HG03354 (cell line): ENCODE results near the gene CSRP3.

Experiments
- ATAC-seq: cut with Tn5 transposase; IDR thresholded peaks from one replicate; pipeline ENCODE4 v1.9.1; 2021; ENCODE audit warnings: mild to moderate bottlenecking; ENCODE audit not compliant: unreplicated experiment, poor library complexity, severe bottlenecking

CSRP3 gene

GRCh38 chr11:19191530-19192169 lies 10.1 kb downstream of the CSRP3 start:
- no peak for ATAC-seq

- no peak for ATAC-seq
These were observed 13.9 kb downstream of the CSRP3 start for GRCh38 chr11:19187833-19188258.

GRCh38 chr11:19187114-19187832 lies 14.5 kb downstream of the CSRP3 start:
- no peak for ATAC-seq

DNA sequence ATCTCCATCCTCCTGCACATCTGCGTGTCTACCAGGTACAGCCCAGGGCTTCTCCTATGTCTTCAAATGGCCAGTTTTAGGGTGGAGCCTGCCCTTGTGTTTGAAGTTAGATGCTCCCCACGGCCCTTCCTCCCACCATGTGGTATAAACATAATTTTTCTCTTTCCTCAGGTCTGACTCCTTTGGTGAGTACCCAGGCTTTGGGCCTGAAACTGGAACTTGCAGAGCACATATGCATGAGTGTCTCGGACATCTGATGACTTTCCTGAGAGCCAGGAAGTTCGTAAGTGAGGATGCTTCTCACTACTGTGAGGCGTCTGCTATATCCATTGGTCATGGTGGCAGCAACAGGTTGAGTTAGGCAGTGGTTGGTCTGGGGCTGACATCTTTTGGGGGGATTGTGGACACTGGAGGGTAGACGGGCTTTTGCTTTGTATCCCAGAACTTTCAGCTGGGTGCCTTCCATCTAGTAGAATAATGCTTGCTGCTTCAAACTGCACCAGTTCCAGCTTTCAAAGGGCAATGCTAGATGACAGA lies 16.2 kb downstream of the CSRP3 start:
- ATAC-seq, result no peak

- no peak for ATAC-seq
These were observed 16.7 kb downstream of the CSRP3 start for GRCh38 chr11:19185036-19185435.

DNA sequence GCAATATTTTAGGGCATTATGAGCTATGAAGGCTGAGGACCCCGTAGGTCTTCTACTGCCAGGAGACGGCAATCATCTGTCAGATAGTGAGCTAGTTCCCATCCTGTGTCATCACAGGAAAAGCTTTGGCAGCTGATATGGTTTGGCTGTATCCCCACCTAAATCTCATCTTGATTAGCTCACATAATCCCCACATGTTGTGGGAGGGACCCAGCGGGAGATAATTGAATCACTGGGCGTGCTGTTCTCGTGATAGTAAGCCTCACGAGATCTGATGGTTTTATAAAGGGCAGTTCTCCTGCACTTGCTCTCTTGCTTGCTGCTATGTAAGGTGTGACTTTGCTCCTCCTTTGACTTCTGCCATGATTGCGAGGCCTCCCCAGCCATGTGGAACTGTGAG lies 18.1 kb downstream of the CSRP3 start:
- ATAC-seq, result no peak

- no peak for ATAC-seq
These were observed 20.1 kb downstream of the CSRP3 start for GRCh38 chr11:19181531-19182261.

GRCh38 chr11:19176629-19177186 lies 25.1 kb downstream of the CSRP3 start:
- ATAC-seq, result no peak

DNA sequence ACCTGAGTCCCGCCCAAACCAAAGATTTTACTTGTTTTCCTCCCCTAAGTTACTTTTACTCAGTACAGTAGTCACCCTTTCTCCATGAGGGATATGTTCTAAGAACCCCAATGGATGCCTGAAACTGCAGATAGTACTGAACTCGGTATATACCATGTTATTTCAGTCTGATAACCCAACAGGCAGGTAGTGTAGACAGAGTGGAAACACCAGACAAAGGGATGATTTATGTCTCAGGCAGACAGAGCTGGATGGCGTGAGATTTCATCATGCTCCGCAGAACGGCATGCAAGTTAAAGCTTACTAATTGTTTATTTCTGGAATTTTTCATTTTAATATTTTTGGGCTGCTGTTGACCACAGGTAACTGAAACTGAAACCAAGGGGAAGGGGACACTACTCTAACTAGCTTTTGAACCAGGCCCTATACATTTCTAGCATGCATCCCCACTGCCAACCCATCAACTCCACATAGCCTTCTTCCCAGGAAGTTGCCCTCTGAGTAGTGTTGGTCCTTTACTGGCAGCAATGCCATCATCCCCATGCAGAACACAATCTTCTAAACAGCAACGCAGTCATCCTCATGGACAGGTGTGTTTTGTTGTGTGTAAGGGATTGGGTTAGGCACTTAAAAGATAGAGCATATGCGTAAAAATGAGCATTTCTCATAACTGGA lies 27.7 kb downstream of the CSRP3 start:
- ATAC-seq, result no peak

DNA sequence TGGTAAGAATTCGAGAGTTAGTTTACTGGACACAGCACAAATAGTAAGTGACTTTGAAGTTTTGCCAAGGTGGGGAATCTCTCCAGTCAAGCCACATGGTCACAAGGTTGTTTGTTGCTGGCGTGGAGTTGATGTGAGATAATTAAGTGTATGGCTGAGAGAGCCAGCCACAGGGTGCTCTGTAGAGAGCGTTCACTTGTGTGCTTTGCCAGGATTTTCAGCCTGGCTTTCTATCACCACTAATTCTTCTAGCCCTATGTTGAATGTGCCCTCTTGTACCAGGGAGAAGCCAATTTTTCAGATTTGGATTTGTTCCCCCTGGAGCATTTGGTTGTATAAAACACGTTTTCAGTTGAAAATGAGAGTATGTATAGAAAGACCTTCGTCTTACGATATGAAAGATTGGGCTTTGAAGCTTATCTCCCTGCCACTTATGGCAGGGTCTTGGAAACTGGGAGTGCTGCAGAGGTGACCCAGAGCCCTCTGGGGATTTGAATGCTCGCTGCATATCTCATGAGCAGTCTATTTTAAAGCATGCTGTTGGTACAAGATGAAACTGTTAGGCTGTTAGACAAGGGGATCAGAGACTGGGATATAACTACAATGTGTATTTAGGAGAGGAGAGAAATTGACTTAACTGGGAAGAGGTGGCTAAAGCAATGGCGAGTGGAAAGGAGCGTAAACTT lies 28.6 kb downstream of the CSRP3 start:
- no peak for ATAC-seq

- no peak for ATAC-seq
These were observed 33.7 kb downstream of the CSRP3 start for GRCh38 chr11:19168090-19168489.

GRCh38 chr11:19164881-19165280 lies 36.9 kb downstream of the CSRP3 start:
- no peak for ATAC-seq

GRCh38 chr11:19164230-19164855 lies 37.4 kb downstream of the CSRP3 start:
- no peak for ATAC-seq

GRCh38 chr11:19163617-19164016 lies 38.2 kb downstream of the CSRP3 start:
- no peak for ATAC-seq

DNA sequence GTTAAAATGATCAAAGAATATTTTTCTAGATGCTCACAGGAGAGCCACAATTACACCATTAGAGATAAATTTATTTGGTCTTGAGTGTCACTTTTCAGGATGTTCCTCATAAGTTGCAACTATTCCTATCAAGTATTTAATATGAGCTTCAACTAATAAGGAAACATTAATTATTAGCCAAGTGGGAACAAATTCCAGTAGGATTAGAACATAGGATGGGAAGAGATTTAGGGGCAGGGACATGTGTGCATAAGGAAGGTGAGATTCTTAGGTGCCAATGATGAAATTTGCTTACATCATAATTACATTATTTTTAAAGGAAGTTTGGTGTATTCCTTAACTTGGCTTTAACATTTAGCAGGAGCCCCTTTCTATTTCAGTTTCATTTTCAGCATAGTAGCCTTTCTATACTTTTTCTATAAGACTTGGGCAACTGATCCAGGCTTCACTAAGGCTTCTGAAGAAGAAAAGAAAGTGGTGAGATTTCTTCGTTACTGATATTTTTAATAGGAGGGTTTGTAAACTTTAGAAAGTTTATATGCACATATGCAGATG lies 38.8 kb downstream of the CSRP3 start:
- no peak for ATAC-seq

DNA sequence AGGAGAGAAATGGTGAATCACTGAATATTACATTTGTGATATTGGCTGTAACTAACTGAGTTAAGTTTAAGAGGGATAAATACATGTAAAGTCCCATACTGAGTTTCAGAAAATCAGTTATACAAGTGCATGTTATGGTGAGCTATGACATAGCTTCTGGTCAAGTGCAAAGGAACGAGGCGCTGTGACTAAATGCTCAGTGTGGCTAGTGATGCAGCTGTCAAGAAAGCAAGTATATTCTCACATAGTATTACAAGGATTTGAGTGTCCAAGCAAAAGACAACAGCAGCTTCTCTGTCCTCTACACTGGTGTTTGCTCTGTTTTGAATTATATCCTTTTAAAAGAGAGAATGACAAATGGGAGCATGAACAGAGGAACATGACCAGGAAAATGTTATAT lies 40.1 kb downstream of the CSRP3 start:
- ATAC-seq, result no peak

- no peak for ATAC-seq
These were observed 40.9 kb downstream of the CSRP3 start for GRCh38 chr11:19160847-19161246.

GRCh38 chr11:19156892-19157291 lies 44.9 kb downstream of the CSRP3 start:
- ATAC-seq, result no peak

DNA sequence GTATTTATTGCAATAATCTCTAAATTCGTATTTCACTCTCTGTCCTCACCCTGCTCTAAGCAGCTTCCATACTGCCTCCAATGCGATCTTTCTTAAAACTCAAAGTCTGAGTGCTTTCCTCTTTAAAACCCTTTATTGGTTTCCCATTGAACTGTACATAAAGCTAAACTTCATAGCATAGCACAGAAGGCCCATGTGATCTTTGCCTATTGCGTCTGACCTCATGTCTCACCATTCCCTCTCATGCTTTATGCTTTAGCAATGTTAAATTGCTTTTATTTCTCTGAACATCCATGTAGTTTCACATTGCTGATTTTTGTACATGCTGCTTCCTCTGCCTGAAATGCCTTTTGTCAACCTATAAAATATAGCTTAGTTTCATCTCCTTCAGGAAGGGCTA lies 56.5 kb downstream of the CSRP3 start:
- ATAC-seq, result no peak
